Endothelial cell of umbilical vein (primary cell): ENCODE measurements around the gene SELP. TPM values are rescaled to one million over a fixed set of nuclear protein-coding genes. Genes with fewer than 3 reads are reported as not detected.

ENCODE experiments used
- BruUV-seq: library from RNA; stranded (reverse); fragments of 400-500 nt; replicated peaks from 2 replicates; lab custom pipeline; 2021; lab: Mats Ljungman, UMichigan
- CTCF ChIA-PET: fragments of 300-600, 350-600 bp; sonication (Branson Sonifier 250); formaldehyde crosslinking; loops from one replicate; lab custom pipeline; 2021; ENCODE audit warnings: antibody characterized with exemption, inconsistent platforms; lab: Charles Lee
- POLR2A ChIA-PET: fragments of 300-600, 350-600 bp; sonication (Branson Sonifier 250); formaldehyde crosslinking; loops from one replicate; lab custom pipeline; 2021; ENCODE audit warnings: antibody characterized with exemption, inconsistent platforms; lab: Charles Lee
- DNase-seq: peaks from one replicate; pipeline ENCODE4 v3.0.0-alpha.2; 2011; ENCODE audit warnings: low read depth, low spot score
- FAIRE-seq: peaks from 2 replicates; lab custom pipeline; 2011; peaks lifted over from hg19 to GRCh38; lab: Jason Lieb, UNC
- H2AFZ ChIP-seq: 2 replicates; pipeline ENCODE4 v1.6.0; 2012; ENCODE audit warnings: low read depth, low read length, control low read depth, inconsistent platforms
- H3K27ac ChIP-seq: 2 replicates; pipeline ENCODE4 v1.5.1; 2011; ENCODE audit warnings: low read depth, mild to moderate bottlenecking, control low read depth, low read length, moderate library complexity; ENCODE audit not compliant: insufficient read depth
- H3K27me3 ChIP-seq, 2 experiments: 2 replicates each; pipeline versions ENCODE4 v1.6.0 to v1.6.1; 2011; ENCODE audit warnings: low read length in 2 of 2, mixed read lengths in 1 of 2; ENCODE audit not compliant: control insufficient read depth in 2 of 2, insufficient read depth in 2 of 2
- H3K36me3 ChIP-seq, 2 experiments: 2 replicates in 1 of 2; 3 replicates in 1 of 2; pipeline ENCODE4 v1.5.1; 2011; ENCODE audit warnings: low read length in 2 of 2, mild to moderate bottlenecking in 1 of 2, moderate library complexity in 1 of 2; ENCODE audit not compliant: control insufficient read depth in 2 of 2, insufficient read depth in 2 of 2; ENCODE audit errors: extremely low read depth in 1 of 2
- H3K4me1 ChIP-seq: 3 replicates; pipeline ENCODE4 v1.5.1; 2011; ENCODE audit warnings: mild to moderate bottlenecking, low read length; ENCODE audit not compliant: control insufficient read depth, insufficient read depth; ENCODE audit errors: extremely low read depth
- H3K4me2 ChIP-seq: 2 replicates; pipeline ENCODE4 v1.6.1; 2011; ENCODE audit warnings: low read length, control low read depth, mixed read lengths; ENCODE audit not compliant: insufficient read depth
- H3K4me3 ChIP-seq, 3 experiments: fragments of 200-600 bp in 1 of 3; sonication (generic), shearing (Covaris generic) in 1 of 3; replicated peaks in 1 of 3; 2 replicates each; pipeline ENCODE4 v1.5.1; 2011 to 2016; ENCODE audit warnings: control low read depth in 3 of 3, low read length in 3 of 3, mild to moderate bottlenecking in 2 of 3, inconsistent platforms in 1 of 3, low read depth in 1 of 3, moderate library complexity in 1 of 3; ENCODE audit not compliant: insufficient read depth in 1 of 3
- H3K79me2 ChIP-seq: 2 replicates; pipeline ENCODE4 v1.6.0; 2012; ENCODE audit warnings: low read length, inconsistent platforms; ENCODE audit not compliant: control insufficient read depth, insufficient read depth
- H3K9ac ChIP-seq: replicated peaks from 2 replicates; pipeline ENCODE3; 2011; ENCODE audit warnings: low read length, control low read depth; ENCODE audit not compliant: insufficient read depth; ENCODE audit errors: extremely low read depth
- H3K9me1 ChIP-seq: replicated peaks from 3 replicates; pipeline ENCODE4 v1.6.0; 2011; ENCODE audit warnings: mild to moderate bottlenecking, low read length; ENCODE audit not compliant: control insufficient read depth, insufficient read depth; ENCODE audit errors: extremely low read depth
- H3K9me3 ChIP-seq: replicated peaks from 2 replicates; pipeline ENCODE4 v1.5.1; 2012; ENCODE audit warnings: low read length, inconsistent platforms; ENCODE audit not compliant: control insufficient read depth, insufficient read depth
- H4K20me1 ChIP-seq: replicated peaks from 2 replicates; pipeline ENCODE3; 2011; ENCODE audit warnings: mild to moderate bottlenecking, low read length; ENCODE audit not compliant: control insufficient read depth, insufficient read depth; ENCODE audit errors: extremely low read depth
- EZH2 ChIP-seq: IDR thresholded peaks from 2 replicates; pipeline ENCODE4 v1.6.1; 2012; ENCODE audit warnings: borderline replicate concordance, low read depth, mild to moderate bottlenecking, moderate library complexity, low read length, inconsistent platforms; ENCODE audit not compliant: severe bottlenecking
- FOS ChIP-seq: IDR thresholded peaks from 2 replicates; pipeline ENCODE4 v1.6.1; 2011; ENCODE audit warnings: mild to moderate bottlenecking, low read length, moderate library complexity, borderline replicate concordance; ENCODE audit not compliant: insufficient read depth
- GATA2 ChIP-seq: IDR thresholded peaks from 2 replicates; pipeline ENCODE4 v1.7.0; 2011; ENCODE audit warnings: low read depth, mild to moderate bottlenecking, moderate library complexity, mixed read lengths, low read length; ENCODE audit not compliant: insufficient read length, insufficient read depth
- JUN ChIP-seq: IDR thresholded peaks from 2 replicates; pipeline ENCODE4 v1.6.1; 2011; ENCODE audit warnings: borderline replicate concordance, low read depth; ENCODE audit not compliant: insufficient read length, insufficient read depth
- MAX ChIP-seq: IDR thresholded peaks from 2 replicates; pipeline ENCODE4 v1.6.1; 2011; ENCODE audit not compliant: insufficient read depth, insufficient read length
- MYC ChIP-seq: IDR thresholded peaks from one replicate; pipeline ENCODE4 v1.6.1; 2011; ENCODE audit warnings: mild to moderate bottlenecking, low read depth, low read length
- POLR2A ChIP-seq: IDR thresholded peaks from 2 replicates; pipeline ENCODE4 v1.6.1; 2012; ENCODE audit warnings: low read depth, mild to moderate bottlenecking, control low read depth, low read length
- POLR2AphosphoS5 ChIP-seq: IDR thresholded peaks from 2 replicates; pipeline ENCODE4 v1.6.1; 2012; ENCODE audit warnings: low read depth, mild to moderate bottlenecking, control low read depth, low read length, moderate library complexity; ENCODE audit not compliant: insufficient read depth
- dilution Hi-C: fragments of 300-500 bp; cut with MboI; formaldehyde crosslinking; loops from one replicate; pipeline ENCODE4 v1.15.0; 2019; ENCODE audit warnings: low sequenced_read_pairs; ENCODE audit not compliant: extremely low pct_ligation_motif_present
- intact Hi-C: fragments of 100-400 bp; cut with micrococcal nuclease; formaldehyde crosslinking; loops from one replicate; pipeline ENCODE4 v1.10.0; 2022
- polyA plus RNA-seq, 4 experiments: library from polyadenylated mRNA; depleted of rRNA in 3 of 4; stranded (reverse) in 3 of 4; unstranded in 1 of 4; fragments of >200 nt; gene quantifications; 2 replicates each; pipeline versions ENCODE4 v1.2.1 to v1.2.3, GENCODE V29; 2011 to 2012; ENCODE audit warnings: missing spikeins in 1 of 4
- total RNA-seq: library from RNA; stranded (reverse); gene quantifications from 2 replicates; pipeline ENCODE4 v1.2.3, GENCODE V29; 2021
- TF ChIP-seq, protein P1 (sequence below), 2 donors: IDR thresholded peaks; 1 replicate in 1 of 2; 2 replicates in 1 of 2; pipeline ENCODE4 v1.5.1; 2011; ENCODE audit warnings: low read length in 2 of 2, mild to moderate bottlenecking in 2 of 2, moderate library complexity in 2 of 2, control low read depth in 1 of 2, inconsistent platforms in 1 of 2, low read depth in 1 of 2; ENCODE audit not compliant: insufficient read depth in 1 of 2; ENCODE audit errors: extremely low read depth in 1 of 2

Gene SELP
- total and polyA plus RNA-seq, 2 donors (not counting 3 experiments of a cell fraction or from before 2014, with no cell fraction given) = 1.3 to 1.6 TPM

- BruUV-seq = no TSS peak
Observed at GRCh38 chr1:169563019-169563615, 66.8 kb downstream of the SELP start.

More at GRCh38 chr1:169563019-169563615, 66.8 kb downstream of the SELP start:
- H3K4me1 ChIP-seq = peaks cover 8% of the 10 kb centered on the region
- H3K9ac ChIP-seq = no peak overlapping the region
- no peaks in the 10 kb centered on the region for H3K36me3 ChIP-seq
- no peak overlapping the region for H3K4me2 ChIP-seq
- ChIA-PET POLR2A (no interaction called here), CTCF (no interaction called here)
- FAIRE-seq (no peak), DNase-seq (no peak)
- no peaks in the 10 kb centered on the region for H3K79me2 ChIP-seq
- dilution Hi-C loops (no loop called here), intact Hi-C loops (no loop called here)
- no peaks in the 10 kb centered on the region for H3K27me3 ChIP-seq
- H3K4me3 ChIP-seq = no peak overlapping the region
- no peaks in the 10 kb centered on the region for H3K9me3 ChIP-seq
- H2AFZ ChIP-seq = no peak overlapping the region
- H3K27ac ChIP-seq = no peak overlapping the region
- no peak for TF ChIP-seq MAX
- no peak for TF ChIP-seq FOS
- TF ChIP-seq EZH2 = no peak
- TF ChIP-seq GATA2 = no peak
- TF ChIP-seq, protein P1, sequence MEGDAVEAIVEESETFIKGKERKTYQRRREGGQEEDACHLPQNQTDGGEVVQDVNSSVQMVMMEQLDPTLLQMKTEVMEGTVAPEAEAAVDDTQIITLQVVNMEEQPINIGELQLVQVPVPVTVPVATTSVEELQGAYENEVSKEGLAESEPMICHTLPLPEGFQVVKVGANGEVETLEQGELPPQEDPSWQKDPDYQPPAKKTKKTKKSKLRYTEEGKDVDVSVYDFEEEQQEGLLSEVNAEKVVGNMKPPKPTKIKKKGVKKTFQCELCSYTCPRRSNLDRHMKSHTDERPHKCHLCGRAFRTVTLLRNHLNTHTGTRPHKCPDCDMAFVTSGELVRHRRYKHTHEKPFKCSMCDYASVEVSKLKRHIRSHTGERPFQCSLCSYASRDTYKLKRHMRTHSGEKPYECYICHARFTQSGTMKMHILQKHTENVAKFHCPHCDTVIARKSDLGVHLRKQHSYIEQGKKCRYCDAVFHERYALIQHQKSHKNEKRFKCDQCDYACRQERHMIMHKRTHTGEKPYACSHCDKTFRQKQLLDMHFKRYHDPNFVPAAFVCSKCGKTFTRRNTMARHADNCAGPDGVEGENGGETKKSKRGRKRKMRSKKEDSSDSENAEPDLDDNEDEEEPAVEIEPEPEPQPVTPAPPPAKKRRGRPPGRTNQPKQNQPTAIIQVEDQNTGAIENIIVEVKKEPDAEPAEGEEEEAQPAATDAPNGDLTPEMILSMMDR (IDR thresholded peaks at IDR 0.05; ENCODE audit: extremely low read depth in 1 of 2, insufficient read depth in 1 of 2, low read depth in 1 of 2, low read length in 2 of 2) = no peak
- no peak for TF ChIP-seq JUN
- TF ChIP-seq POLR2A = no peak
- no peak for TF ChIP-seq POLR2AphosphoS5
- no peak for TF ChIP-seq MYC
- no peaks in the 10 kb centered on the region for H4K20me1 ChIP-seq
- no peaks in the 10 kb centered on the region for H3K9me1 ChIP-seq
